ENCODE results near the gene PDZD2. TPM values are rescaled to one million over a fixed set of nuclear protein-coding genes. Genes with fewer than 3 reads are reported as not detected.

The PDZD2 gene
- total and polyA plus RNA-seq, 12 donors = 2.2 to 10.3 (median 5.0) TPM

GRCh38 chr5:32100691-32101302 is 461.9 kb downstream of the PDZD2 start:
- Histone ChIP-seq H3K4me3 (no peak overlapping the region), H3K27me3 (no peaks in the 10 kb centered on the region), H3K4me1 (replicated peaks in 1 of 2) (peaks cover 0 to 7% of the 10 kb centered on the region in 2 donors), H3K36me3 (replicated peaks in 1 of 2) (peaks cover 0 to 56% of the 10 kb centered on the region in 2 donors), H3K27ac (peak overlapping the region in 2 of 5 donors; percentile 11 to 45), H3K9me3 (replicated peaks in 1 of 3) (no peaks in the 10 kb centered on the region)
- intact Hi-C loops (cut with DNase I) = loop anchor here in 1 of 2 donors (10.0 kb wide), 1 partner anchor 54 kb away; no protein-coding TSS in a partner anchor
- TF ChIP-seq POLR2A (IDR thresholded peaks at IDR 0.05) (no peak), CTCF (IDR thresholded peaks at IDR 0.05) (no peak)
- 91 to 93% (median 92%) methylated on average over 7 to 8 of the region's 8 CpGs for WGBS, 4 donors
- DNase-seq = peak in 1 of 7 donors; percentile 47

GRCh38 chr5:32102254-32102986 is 463.5 kb downstream of the PDZD2 start:
- peaks cover 0 to 70% of the 10 kb centered on the region in 2 donors for H3K36me3 ChIP-seq (replicated peaks in 1 of 2)
- peaks cover 0 to 7% of the 10 kb centered on the region in 2 donors for H3K4me1 ChIP-seq (replicated peaks in 1 of 2)
- H3K9me3 ChIP-seq (replicated peaks in 1 of 3) = no peaks in the 10 kb centered on the region
- H3K27me3 ChIP-seq = no peaks in the 10 kb centered on the region
- TF ChIP-seq POLR2A (IDR thresholded peaks at IDR 0.05) = no peak
- no peak for TF ChIP-seq CTCF (IDR thresholded peaks at IDR 0.05)
- intact Hi-C loops (cut with DNase I) = loop anchor here in 1 of 2 donors (10.0 kb wide), 1 partner anchor 52 kb away; no protein-coding TSS in a partner anchor
- WGBS, 4 donors = 74 to 83% (median 79%) methylated on average over 8 to 12 of the region's 12 CpGs
- DNase-seq = peak in 1 of 7 donors; percentile 35
- no peak overlapping the region for H3K4me3 ChIP-seq
- no peak overlapping the region for H3K27ac ChIP-seq

- peaks cover 0 to 7% of the 10 kb centered on the region in 2 donors for H3K4me1 ChIP-seq (replicated peaks in 1 of 2)
- intact Hi-C loops (cut with DNase I) = loop anchor here in 1 of 2 donors (10.0 kb wide), 1 partner anchor 51 kb away; no protein-coding TSS in a partner anchor
- H3K9me3 ChIP-seq (replicated peaks in 1 of 3) = no peaks in the 10 kb centered on the region
- H3K36me3 ChIP-seq (replicated peaks in 1 of 2) = peaks cover 0 to 74% of the 10 kb centered on the region in 2 donors
- TF ChIP-seq POLR2A (IDR thresholded peaks at IDR 0.05) = no peak
- no peak overlapping the region for H3K4me3 ChIP-seq
- H3K27ac ChIP-seq = no peak overlapping the region
- H3K27me3 ChIP-seq = no peaks in the 10 kb centered on the region
- DNase-seq = peak in 1 of 7 donors; percentile 43
- 93 to 97% (median 95%) methylated on average over 12 of the region's 12 CpGs for WGBS, 4 donors
Measured at GRCh38 chr5:32103521-32103920, 464.6 kb downstream of the PDZD2 start.

GRCh38 chr5:32107291-32107690 is 468.4 kb downstream of the PDZD2 start:
- H3K27me3 ChIP-seq = no peaks in the 10 kb centered on the region
- no peak for TF ChIP-seq CTCF (IDR thresholded peaks at IDR 0.05)
- no peak for TF ChIP-seq POLR2A (IDR thresholded peaks at IDR 0.05)
- no peaks in the 10 kb centered on the region for H3K4me1 ChIP-seq (replicated peaks in 1 of 2)
- intact Hi-C loops (cut with DNase I) = loop anchor here in 1 of 2 donors (10.0 kb wide), 1 partner anchor 48 kb away; no protein-coding TSS in a partner anchor
- no peak overlapping the region for H3K4me3 ChIP-seq
- no peak overlapping the region for H3K27ac ChIP-seq
- DNase-seq = no peak
- H3K36me3 ChIP-seq (replicated peaks in 1 of 2) = peaks cover 0 to 75% of the 10 kb centered on the region in 2 donors
- no peaks in the 10 kb centered on the region for H3K9me3 ChIP-seq (replicated peaks in 1 of 3)
- WGBS, 4 donors = 96 to 99% (median 97%) methylated on average over 4 of the region's 4 CpGs
